Memory B cell (primary cell): ENCODE results near the gene SGPP1.
"Not testable (repeated sequence)": the region's sequence is repeated elsewhere in the genome, so short reads cannot be mapped to it uniquely, and the experiment has no call there.

ENCODE experiments used
- ATAC-seq: fragments of 150-1000 bp; cut with Tn5 transposase; 2 replicates; pipeline ENCODE4 v1.10.0; 2021; ENCODE audit warnings: low read depth, mild to moderate bottlenecking, moderate library complexity
- DNase-seq, 2 donors: peaks; one replicate each; pipeline ENCODE4 v3.0.0; 2022; ENCODE audit warnings: low spot score in 2 of 2
- H3K27ac Mint-ChIP-seq: one replicate; pipeline ENCODE4 v1.8.0; 2022; ENCODE audit warnings: mild to moderate bottlenecking, moderate library complexity, mixed read lengths
- H3K27me3 Mint-ChIP-seq: one replicate; pipeline ENCODE4 v1.8.0; 2022; ENCODE audit warnings: mixed read lengths
- H3K36me3 Mint-ChIP-seq: one replicate; pipeline ENCODE4 v1.8.0; 2022; ENCODE audit warnings: mild to moderate bottlenecking, mixed read lengths
- H3K4me1 Mint-ChIP-seq: one replicate; pipeline ENCODE4 v1.8.0; 2022; ENCODE audit warnings: mixed read lengths
- H3K4me3 Mint-ChIP-seq: one replicate; pipeline ENCODE4 v1.8.0; 2022; ENCODE audit warnings: mild to moderate bottlenecking, moderate library complexity, mixed read lengths
- H3K9me3 Mint-ChIP-seq: one replicate; pipeline ENCODE4 v1.8.0; 2022; ENCODE audit warnings: mixed read lengths

SGPP1 gene

GRCh38 chr14:63673886-63674497, 53.9 kb downstream of the SGPP1 start:
- no peak for DNase-seq
- no peak for ATAC-seq
- Mint-ChIP-seq H3K4me3 (no peak overlapping the region), H3K9me3 (no peaks in the 10 kb centered on the region), H3K36me3 (peaks cover 14% of the 10 kb centered on the region), H3K27ac (no peak overlapping the region), H3K4me1 (no peaks in the 10 kb centered on the region), H3K27me3 (no peaks in the 10 kb centered on the region)

DNA sequence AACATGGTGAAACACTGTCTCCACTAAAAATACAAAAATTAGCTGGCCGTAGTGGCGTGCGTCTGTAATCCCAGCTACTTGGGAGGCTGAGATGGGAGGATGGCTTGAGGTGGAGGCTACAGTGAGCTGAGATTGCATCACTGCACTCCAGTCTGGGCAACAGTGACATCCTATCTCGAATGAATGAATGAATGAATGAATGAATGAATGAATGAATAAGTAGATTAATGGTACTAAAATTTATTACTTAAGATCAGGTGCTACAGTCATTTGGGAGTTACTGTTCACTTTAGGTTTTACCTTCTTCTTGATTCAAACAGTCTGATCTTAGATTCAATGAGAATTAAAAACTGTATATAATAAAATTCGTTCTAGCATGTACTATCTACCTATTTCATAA, 54.6 kb downstream of the SGPP1 start:
- Mint-ChIP-seq H3K27ac (no peak overlapping the region), H3K27me3 (no peaks in the 10 kb centered on the region), H3K4me1 (no peaks in the 10 kb centered on the region), H3K9me3 (no peaks in the 10 kb centered on the region), H3K4me3 (no peak overlapping the region), H3K36me3 (peaks cover 12% of the 10 kb centered on the region)
- ATAC-seq (no peak), DNase-seq (no peak)

DNA sequence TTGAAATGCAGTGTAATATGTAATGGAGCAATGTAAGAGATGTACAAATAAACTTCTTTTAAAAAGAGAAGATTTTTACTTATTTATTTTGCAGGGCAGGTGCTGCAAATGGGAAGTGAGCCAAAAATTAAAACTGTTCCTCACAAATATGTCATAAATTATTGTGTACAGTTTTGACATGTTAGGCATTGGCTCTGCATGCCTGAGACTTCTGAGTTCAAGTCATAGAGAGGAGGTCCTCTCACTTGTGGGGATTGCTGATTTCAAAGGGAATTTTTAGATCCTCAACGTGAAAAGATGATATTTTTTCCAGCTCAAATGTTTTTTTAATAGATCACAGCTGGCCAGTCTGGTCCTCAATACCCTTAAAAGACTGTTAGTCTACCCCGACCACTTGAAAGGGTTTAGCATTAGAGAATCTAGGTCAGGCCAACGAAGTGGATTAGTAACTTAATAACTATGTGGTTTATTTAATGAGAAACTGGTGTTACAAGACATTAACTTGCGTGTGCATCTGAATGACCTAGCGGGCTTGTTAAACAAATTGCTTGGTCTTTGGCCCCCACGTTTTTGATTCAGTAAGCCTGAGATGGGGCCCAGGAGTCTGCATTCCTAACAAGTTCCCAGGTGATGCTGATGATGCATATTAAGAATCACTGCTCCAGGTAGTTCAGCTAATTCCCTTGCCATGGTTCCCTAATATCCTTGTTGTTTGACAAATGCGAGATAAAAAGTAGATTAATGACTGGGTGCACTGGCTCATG, 55.3 kb downstream of the SGPP1 start:
- no peak for DNase-seq
- no peak overlapping the region for H3K4me3 Mint-ChIP-seq

GRCh38 chr14:63671987-63672386, 55.9 kb downstream of the SGPP1 start:
- Mint-ChIP-seq H3K4me3 (no peak overlapping the region), H3K36me3 (peaks cover 11% of the 10 kb centered on the region), H3K27me3 (no peaks in the 10 kb centered on the region), H3K4me1 (no peaks in the 10 kb centered on the region), H3K27ac (no peak overlapping the region), H3K9me3 (no peaks in the 10 kb centered on the region)
- ATAC-seq, result no peak
- no peak for DNase-seq

More for the DNA sequence above, 55.3 kb downstream of the SGPP1 start:
- H3K4me1 Mint-ChIP-seq, result no peaks in the 10 kb centered on the region
- no peaks in the 10 kb centered on the region for H3K9me3 Mint-ChIP-seq
- H3K27ac Mint-ChIP-seq, result no peak overlapping the region
- peaks cover 12% of the 10 kb centered on the region for H3K36me3 Mint-ChIP-seq
- no peak for ATAC-seq
- H3K27me3 Mint-ChIP-seq, result no peaks in the 10 kb centered on the region

DNA sequence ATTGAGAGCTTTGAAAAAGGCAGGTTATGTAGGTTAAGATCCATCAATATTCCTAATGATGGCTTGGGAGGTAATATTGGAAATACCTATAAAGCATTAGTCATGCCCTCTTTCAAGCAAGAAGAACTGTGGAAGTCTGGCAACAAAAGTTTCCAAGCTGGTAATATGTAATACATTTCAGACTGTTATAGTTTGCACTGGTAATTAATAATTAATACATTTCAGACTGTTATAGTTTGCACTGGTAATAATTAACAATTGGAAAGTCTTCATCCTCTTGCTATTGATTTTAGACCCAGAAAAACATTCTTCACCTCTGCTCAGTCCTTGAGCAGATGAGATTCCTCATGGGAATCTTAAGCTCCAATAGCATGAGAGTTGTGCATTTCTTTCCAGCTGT, 57.2 kb downstream of the SGPP1 start:
- DNase-seq (no peak), ATAC-seq (no peak)
- Mint-ChIP-seq H3K4me3 (no peak overlapping the region), H3K36me3 (peaks cover 7% of the 10 kb centered on the region), H3K27ac (no peak overlapping the region), H3K27me3 (no peaks in the 10 kb centered on the region), H3K4me1 (no peaks in the 10 kb centered on the region), H3K9me3 (no peaks in the 10 kb centered on the region)

DNA sequence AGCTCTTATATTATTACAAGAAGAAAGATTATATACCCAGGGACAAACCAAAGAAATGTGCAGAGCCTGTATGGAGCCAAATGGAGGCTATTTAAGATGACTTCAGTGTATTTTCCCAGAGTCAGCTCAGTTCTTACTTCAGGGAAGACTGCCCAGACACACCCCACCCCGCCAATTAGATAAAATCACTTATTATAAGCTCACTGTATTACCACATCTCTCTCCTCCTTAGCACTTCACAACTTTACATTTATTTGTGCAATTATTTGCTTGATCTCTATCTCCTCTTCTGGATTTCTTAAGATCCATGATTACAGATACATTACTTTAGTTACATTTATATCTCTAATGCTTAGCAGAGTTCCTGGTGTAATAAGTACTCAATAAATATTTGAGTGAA, 61.5 kb downstream of the SGPP1 start:
- peaks cover 2% of the 10 kb centered on the region for H3K36me3 Mint-ChIP-seq

DNA sequence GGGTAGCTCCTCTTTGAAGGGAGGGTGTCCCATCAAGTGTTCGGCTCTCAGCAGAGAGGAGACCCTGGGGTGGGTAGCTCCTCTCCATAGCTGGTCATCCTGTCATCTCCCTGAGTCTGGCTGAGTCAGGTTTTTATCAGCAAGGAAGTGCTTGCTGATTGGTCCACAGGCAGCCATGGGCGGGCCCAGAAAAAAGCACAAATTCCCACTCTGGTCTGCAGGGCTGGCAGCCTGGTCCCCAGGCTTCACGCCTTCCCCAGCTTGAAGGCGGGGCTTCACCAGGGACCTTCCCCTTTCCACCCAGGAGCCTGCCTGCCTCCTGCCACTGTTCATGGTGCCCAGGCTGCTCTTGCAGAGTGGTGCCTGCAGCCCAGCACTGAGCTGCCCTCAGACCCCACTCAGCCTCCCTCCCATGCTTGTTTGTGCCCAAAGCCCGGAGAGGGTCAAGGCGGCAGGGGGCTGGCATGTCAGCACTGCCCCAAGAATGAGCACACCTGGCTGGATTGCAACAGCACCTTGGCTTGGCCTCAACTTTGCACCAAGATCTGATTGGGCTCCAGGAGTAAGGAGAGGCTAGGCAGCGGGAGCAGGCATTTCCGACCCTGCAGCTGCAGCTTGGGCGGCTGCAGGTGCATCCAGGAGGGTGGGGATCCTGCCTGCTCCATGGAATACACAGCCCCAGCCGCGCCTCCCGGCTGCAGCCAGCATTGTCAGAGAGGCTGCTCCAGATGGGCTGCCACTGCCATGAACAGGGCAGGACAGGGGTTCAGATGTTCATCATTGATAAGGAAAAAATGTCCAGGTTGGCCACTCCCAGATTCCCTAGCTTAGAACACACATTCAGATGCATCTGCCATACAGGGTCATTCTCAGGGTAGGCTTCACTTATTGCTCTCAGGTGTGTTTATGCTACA, 64.2 kb downstream of the SGPP1 start:
- H3K36me3 Mint-ChIP-seq, result peaks cover 4% of the 10 kb centered on the region
- no peak overlapping the region for H3K4me3 Mint-ChIP-seq
- H3K27me3 Mint-ChIP-seq, result no peaks in the 10 kb centered on the region
- H3K9me3 Mint-ChIP-seq, result no peaks in the 10 kb centered on the region
- ATAC-seq (peak; percentile 31), DNase-seq (no peak)
- H3K27ac Mint-ChIP-seq, result no peak overlapping the region
- peaks cover 5% of the 10 kb centered on the region for H3K4me1 Mint-ChIP-seq

More for the DNA sequence above, 61.5 kb downstream of the SGPP1 start:
- ATAC-seq (no peak), DNase-seq (no peak)
- no peak overlapping the region for H3K27ac Mint-ChIP-seq
- no peaks in the 10 kb centered on the region for H3K9me3 Mint-ChIP-seq
- H3K4me3 Mint-ChIP-seq, result no peak overlapping the region
- no peaks in the 10 kb centered on the region for H3K27me3 Mint-ChIP-seq
- no peaks in the 10 kb centered on the region for H3K4me1 Mint-ChIP-seq

DNA sequence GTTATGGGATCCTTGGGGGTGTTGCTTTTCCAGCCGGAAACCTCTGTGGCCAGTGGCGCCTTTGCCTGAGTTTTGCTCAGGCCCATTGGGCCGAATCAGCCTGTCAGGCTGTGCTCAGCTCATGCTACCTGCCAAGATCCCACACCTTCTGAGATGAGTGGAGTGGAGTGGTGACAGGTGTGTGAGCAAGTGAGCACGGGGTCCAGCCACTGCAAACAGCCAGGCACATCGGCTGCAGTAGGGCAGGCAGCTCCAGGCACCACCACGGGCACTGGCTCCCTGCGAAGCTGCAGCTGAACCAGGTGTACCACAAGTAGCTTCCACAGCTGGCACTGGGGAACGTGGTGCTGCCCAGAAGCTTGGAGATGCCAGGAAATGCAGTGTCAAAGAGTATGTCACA, 65.1 kb downstream of the SGPP1 start:
- no peaks in the 10 kb centered on the region for H3K9me3 Mint-ChIP-seq
- ATAC-seq, result no peak
- H3K36me3 Mint-ChIP-seq, result peaks cover 4% of the 10 kb centered on the region
- H3K27me3 Mint-ChIP-seq, result no peaks in the 10 kb centered on the region
- no peak overlapping the region for H3K4me3 Mint-ChIP-seq
- peaks cover 5% of the 10 kb centered on the region for H3K4me1 Mint-ChIP-seq
- no peak overlapping the region for H3K27ac Mint-ChIP-seq
- DNase-seq, result no peak

GRCh38 chr14:63661881-63662280, 66.0 kb downstream of the SGPP1 start:
- not testable (repeated sequence) for ATAC-seq, H3K4me1 Mint-ChIP-seq, H3K4me3 Mint-ChIP-seq, H3K27ac Mint-ChIP-seq, DNase-seq, H3K27me3 Mint-ChIP-seq, H3K9me3 Mint-ChIP-seq, H3K36me3 Mint-ChIP-seq

DNA sequence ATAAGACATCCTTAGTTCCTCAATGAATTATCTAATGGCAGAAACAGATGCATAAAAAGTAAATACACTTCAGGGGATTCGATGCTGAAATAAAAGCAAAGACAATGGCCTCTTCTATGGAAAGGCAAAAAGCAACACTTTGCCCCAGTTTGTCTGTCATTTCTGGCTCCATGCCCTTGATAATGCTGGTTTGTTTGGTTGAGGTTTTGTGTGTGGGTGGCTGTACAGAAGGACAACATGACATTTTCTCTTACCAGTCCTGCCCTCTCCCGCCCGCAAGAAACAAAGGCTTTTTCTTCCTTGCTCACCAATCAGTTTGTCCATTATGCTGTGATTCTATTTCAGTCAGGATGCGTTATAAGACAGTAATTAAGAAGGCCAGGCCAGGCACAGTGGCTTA, 68.1 kb downstream of the SGPP1 start:
- H3K4me1 Mint-ChIP-seq, result peaks cover 12% of the 10 kb centered on the region
- H3K27ac Mint-ChIP-seq, result no peak overlapping the region
- ATAC-seq, result no peak
- peaks cover 4% of the 10 kb centered on the region for H3K36me3 Mint-ChIP-seq
- no peak for DNase-seq
- no peaks in the 10 kb centered on the region for H3K9me3 Mint-ChIP-seq
- no peak overlapping the region for H3K4me3 Mint-ChIP-seq
- H3K27me3 Mint-ChIP-seq, result no peaks in the 10 kb centered on the region

GRCh38 chr14:63656194-63656593, 71.7 kb downstream of the SGPP1 start:
- Mint-ChIP-seq H3K27me3 (no peaks in the 10 kb centered on the region), H3K9me3 (no peaks in the 10 kb centered on the region)
- peak; percentile 43 for ATAC-seq

DNA sequence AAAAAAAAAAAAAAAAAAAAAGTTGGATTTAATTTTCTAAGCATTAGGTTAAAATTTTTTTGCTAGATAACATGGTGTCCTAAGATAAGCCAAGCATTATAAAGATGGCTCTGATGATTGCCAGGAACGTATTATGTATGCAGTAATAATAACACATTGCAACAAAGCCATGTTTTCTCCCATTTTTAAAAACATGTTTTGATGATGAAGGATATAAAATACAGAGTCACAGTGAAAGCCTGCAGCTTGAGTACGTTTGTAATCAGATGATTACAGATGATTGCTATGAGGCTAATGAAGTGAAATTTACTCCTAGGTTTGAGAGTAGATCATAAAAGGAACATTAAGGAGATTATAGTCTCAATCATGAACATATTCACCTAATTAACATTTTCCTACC, 72.9 kb downstream of the SGPP1 start:
- no peaks in the 10 kb centered on the region for H3K9me3 Mint-ChIP-seq
- ATAC-seq, result no peak

More at GRCh38 chr14:63656194-63656593, 71.7 kb downstream of the SGPP1 start:
- H3K4me1 Mint-ChIP-seq, result peaks cover 12% of the 10 kb centered on the region
- no peak for DNase-seq
- peaks cover 5% of the 10 kb centered on the region for H3K36me3 Mint-ChIP-seq
- H3K4me3 Mint-ChIP-seq, result no peak overlapping the region
- peak overlapping the region; percentile 0 for H3K27ac Mint-ChIP-seq

GRCh38 chr14:63654346-63654745, 73.5 kb downstream of the SGPP1 start:
- no peaks in the 10 kb centered on the region for H3K27me3 Mint-ChIP-seq
- H3K4me3 Mint-ChIP-seq, result no peak overlapping the region
- no peak for DNase-seq

More for the DNA sequence above, 72.9 kb downstream of the SGPP1 start:
- no peak overlapping the region for H3K27ac Mint-ChIP-seq
- no peaks in the 10 kb centered on the region for H3K27me3 Mint-ChIP-seq
- H3K36me3 Mint-ChIP-seq, result peaks cover 8% of the 10 kb centered on the region
- peaks cover 8% of the 10 kb centered on the region for H3K4me1 Mint-ChIP-seq
- no peak for DNase-seq
- H3K4me3 Mint-ChIP-seq, result no peak overlapping the region

DNA sequence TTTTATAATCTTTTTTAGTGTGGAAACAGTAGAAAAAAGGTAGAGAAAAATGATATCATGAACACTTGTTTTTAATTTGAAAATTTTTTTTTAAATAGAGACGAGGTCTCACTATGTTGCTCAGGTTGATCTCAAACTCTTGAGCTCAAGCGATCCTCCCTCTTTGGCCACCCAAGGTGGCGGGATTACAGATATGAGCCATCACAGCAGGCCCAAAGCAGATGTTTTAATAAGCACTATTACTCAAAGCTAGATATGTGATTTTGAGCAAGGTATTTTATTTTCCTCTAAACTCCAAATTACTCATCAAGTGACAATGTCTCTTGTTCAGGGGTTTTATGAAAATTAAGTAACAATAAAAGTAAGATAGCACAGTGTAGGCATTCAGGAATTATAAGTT, 75.5 kb downstream of the SGPP1 start:
- no peak overlapping the region for H3K27ac Mint-ChIP-seq

More at GRCh38 chr14:63654346-63654745, 73.5 kb downstream of the SGPP1 start:
- Mint-ChIP-seq H3K9me3 (no peaks in the 10 kb centered on the region), H3K36me3 (peaks cover 7% of the 10 kb centered on the region), H3K27ac (no peak overlapping the region), H3K4me1 (peaks cover 9% of the 10 kb centered on the region)
- ATAC-seq, result no peak

More for the DNA sequence above, 75.5 kb downstream of the SGPP1 start:
- ATAC-seq, result no peak
- no peak for DNase-seq
- H3K9me3 Mint-ChIP-seq, result no peaks in the 10 kb centered on the region
- H3K4me1 Mint-ChIP-seq, result peaks cover 13% of the 10 kb centered on the region
- H3K36me3 Mint-ChIP-seq, result peaks cover 10% of the 10 kb centered on the region
- H3K4me3 Mint-ChIP-seq, result no peak overlapping the region
- no peaks in the 10 kb centered on the region for H3K27me3 Mint-ChIP-seq
